NCI-H1436 (cell line): ENCODE data around the gene TFEB.

ENCODE experiments used
- DNase-seq: peaks from one replicate; lab custom pipeline; 2025; lab: John Stamatoyannopoulos, UW

The TFEB gene

GRCh38 chr6:41674231-41675000 is 61.0 kb downstream of the TFEB start:
- DNase-seq = no peak

DNA sequence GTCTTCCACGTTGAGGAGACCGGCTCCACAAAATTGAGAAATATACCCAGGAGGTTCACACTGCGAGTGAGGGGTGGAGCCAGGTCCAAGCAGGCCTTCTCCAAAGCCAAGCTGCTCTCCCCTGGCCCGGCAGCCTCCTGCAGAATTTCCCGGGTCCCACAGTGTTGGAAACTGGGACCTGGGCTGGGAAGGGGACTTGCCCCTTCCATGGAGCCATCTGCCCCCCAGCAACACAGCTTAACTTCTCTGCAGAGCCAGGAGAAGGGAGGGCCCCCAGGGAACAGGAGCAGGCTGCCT is 61.8 kb downstream of the TFEB start:
- DNase-seq = no peak

GRCh38 chr6:41672816-41673703 is 62.3 kb downstream of the TFEB start:
- DNase-seq = no peak

DNA sequence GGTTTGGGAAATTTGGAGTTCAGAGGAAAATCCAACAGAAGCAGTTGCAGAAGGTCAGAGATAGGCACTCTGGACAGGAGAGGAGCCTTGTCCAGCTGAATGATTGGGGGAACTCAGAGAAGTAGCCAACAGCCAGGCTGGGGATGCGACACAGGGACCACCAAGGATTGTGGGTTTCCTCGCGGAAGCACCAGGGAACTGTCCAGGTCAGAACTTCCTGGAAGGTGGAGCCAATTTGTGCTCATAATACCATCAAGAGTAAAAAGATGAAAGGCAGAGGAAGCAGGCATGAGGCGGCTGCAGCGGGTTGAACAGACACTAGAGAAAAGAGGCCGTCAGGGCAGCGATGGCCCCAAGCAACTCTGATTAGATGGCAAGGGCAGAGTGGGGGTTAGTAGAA is 63.4 kb downstream of the TFEB start:
- DNase-seq = no peak

GRCh38 chr6:41671376-41671775 is 64.0 kb downstream of the TFEB start:
- no peak for DNase-seq

DNA sequence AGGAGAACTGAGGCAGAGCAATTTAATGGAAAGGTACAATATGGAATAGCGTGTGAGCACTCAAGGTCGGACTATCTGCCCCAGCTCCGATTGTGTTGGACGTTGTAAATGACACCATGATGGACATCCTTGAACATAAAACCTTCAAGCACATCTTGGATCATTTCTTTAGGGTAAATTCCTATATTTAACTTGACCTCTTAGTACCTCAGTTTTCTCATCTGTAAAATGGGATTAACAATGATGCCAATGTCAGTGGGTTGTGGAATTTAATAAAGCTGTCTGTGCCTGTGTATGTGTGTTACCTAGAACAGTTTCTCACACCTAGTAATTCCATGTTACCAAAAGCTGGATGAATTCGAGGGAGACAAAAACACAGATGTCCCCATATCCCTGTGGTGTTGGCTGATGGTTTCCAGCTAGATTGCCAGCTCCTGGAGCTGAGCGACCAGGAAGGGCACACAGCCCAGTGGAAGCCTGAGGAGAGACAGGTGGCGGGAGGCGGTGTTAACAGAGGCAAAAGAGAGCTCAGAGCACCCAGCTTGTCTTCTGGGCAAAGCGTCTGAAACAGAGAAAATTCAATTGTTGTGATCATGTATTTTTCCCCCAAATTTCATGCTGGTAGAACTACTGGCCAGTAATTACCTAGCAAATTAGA is 64.6 kb downstream of the TFEB start:
- no peak for DNase-seq

DNA sequence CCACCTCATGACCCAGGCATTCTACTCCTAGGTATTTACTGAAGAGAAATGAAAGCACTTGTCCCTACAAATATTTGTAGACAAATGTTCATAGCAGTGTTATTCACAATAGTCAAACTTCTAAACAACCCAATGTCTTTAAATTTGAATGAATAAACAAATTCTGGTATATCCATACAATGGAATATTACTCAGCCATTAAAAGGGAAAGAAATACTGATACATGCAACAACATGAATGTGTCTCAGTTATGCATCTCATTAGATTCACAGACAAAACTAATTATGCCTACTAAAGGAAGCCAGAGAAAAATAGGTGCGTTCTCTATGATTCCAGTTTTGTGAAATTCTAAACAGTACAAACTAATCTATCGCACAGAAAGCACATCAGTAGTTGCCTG is 66.4 kb downstream of the TFEB start:
- no peak for DNase-seq

DNA sequence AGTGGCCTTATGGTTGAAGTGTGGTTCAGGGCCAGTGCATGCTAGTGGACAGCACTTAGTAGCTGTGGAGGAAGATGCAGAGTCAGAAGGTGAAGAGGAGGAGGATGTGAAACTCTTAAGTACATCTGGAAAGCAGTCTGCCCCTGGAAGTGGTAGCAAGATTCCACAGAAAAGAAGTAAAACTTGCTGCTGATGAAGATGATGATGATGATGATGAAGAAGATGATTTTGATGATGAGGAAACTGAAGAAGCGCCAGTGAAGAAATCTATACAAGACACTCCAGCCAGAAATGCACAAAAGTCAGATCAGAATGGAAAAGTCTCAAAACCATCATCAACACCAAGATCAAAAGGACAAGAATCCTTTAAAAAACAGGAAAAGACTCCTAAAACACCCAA is 68.2 kb downstream of the TFEB start:
- DNase-seq = no peak

GRCh38 chr6:41664271-41664670 is 71.1 kb downstream of the TFEB start:
- DNase-seq = no peak

DNA sequence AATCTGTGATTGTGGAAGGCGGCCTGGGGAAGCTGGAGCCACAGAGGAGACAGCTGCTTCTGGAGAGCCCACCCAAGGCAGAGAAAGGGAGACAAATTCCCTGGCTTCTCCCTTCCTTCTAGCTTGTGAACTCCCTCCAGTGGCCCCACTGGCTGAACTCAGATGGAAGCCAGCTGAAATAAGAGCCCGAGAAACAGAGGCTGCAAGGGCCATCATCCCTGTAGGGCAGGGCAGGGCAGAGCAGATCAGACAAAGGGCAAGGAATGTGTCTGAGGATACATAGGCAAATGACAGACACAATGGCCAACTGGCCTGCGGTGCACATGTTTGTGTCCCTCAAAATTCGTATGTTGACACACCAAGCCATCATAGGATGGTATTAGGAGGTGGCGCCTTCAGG is 71.8 kb downstream of the TFEB start:
- DNase-seq = no peak

- DNase-seq = no peak
Observed at GRCh38 chr6:41659935-41660334, 75.5 kb downstream of the TFEB start.

DNA sequence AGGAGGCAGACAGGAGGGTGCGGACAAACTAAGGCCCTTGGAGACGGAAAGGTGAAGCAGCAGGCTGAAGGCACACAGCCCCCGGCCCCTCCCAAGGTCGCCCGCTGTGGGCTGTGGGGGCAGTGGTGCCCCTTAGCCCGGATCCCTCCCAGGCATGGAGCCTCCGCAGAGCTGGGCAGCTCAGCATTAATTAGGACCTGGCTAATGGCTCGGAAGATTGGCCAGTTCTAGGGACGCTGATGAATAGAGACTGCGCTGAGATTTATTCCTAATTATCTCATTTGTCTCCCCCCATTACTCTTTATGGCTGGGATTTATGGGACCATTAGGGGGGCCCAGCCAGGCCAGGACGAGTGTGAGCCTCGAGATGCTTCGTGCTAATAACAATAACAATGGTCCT is 76.8 kb downstream of the TFEB start:
- DNase-seq = no peak

DNA sequence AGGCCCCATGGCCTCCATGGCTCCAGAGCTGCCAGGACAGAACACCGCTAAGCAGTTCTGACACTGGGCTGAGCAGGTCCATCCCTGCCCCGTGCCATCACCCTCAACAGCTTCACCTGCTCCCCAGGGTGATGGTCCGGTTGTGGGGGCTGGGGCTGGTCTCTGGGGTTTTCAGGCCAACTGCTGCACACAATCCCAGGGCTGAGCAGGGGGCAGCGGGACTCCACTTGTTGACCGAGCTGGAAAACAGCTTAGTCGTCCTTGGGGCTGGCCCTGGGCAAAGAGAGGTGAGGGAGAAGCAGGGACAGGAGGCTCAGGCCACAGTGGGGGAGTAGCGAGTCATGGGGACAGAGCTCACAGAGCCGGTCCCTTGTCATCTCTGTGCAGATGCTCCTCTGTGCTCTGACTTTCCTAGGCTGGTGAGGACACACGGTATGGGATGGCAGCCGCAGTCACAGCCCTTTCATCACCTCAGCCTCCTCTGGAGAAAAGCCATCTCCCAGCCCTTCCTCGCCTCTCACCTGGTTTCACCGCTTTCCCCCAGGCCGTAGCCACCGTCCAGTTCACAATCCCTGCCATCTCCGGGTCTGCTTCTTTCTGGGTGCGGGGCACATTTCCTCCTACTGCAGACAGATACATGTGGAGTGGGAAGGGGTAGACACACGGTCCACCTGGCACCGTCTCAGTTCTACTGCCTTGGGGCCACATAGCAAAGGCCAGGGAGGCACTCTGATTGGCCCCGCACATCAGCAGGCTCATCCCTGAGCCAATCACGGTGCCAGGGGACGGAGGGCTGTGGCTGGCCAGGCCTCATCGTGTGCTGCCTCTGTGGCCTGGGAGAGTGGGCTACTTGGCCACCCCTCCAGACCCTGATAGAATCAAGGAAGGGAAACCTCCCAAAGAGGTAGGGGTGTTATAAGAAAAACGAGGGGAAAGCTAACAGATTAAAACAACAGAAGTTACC is 78.0 kb downstream of the TFEB start:
- no peak for DNase-seq

- DNase-seq = no peak
Observed at GRCh38 chr6:41656002-41656691, 79.3 kb downstream of the TFEB start.

DNA sequence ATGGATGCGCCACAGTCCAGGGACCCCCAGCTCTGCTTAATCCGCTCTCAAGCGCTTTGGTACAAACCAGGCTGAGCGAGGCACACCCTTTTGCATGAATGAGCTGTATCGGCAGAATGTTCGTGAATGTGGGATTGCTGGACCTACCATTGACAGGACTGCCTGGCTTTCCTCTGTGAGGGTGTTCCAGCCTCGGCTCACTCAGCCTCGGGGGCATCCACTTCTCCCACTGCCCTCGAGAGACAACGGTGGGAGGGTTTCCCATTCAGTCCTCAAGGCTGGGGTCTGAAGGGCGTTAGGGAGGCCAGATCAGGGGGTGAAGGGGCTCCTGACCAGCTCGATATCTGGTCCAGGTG is 79.8 kb downstream of the TFEB start:
- DNase-seq = no peak

DNA sequence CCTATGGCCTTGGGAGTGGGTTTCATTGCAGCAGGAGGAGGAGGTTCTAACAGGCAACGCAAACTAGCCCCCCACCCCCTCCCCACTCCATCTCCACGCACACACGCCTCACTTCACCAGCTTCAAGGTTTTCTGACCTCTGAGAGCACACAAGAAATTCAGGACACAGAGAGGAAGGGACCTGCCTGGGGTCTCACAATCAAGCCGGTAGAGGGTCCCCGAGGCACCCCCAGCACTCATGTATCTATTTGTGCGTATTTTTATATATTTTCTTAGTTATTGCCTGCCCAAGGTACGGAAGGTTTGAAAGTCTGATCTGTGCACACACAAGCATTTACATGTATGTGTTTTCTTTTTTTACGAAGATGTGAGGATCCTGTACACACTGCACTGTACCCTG is 80.2 kb downstream of the TFEB start:
- DNase-seq = no peak

DNA sequence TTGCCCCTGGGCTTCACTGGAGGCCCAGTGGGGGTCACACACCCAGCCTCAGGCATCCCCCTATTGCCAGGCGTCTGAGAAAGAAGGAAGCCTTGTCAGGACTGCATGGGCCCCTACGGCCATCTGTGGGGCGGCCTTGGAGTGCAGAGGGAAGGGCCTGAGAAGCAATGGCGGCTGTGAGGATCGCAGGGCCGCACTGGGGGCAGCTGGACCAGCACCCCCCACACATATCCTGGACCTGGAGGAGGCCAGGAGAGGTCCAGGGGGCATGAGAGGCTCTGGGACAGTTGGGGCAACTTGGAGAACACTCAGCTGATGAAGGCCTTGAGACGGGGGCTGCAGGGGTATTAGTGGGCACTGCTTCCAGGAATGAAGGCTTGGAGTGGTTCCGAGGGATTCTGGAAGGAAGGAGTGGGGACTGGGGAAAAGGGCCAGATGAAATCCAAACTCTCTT is 80.7 kb downstream of the TFEB start:
- no peak for DNase-seq

DNA sequence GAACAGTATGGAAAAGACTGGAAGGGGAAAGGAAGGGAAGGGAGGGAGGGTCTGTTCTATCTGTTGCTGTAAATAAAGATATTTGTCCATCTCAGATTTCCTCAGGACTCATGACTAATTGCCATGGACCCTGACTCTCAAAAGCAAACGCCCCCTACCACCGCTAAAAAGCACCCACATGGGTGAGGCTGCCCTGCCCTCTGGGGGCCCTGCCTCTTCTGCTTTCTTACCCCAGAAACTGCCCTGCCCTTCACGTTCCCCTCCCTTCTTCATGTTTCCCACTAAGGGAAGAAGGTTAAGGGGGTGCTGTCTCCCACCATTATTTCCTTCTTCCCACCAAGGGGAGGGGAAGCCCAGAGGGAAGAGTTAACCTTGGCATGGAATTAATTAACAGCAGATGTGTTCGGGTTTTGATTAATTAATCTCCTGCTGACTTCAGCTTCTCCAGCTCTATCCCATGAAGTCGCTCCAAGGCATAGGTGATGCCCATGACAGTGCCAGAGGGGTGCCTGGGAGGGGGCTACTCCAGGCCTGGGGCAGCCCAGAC is 81.2 kb downstream of the TFEB start:
- DNase-seq = no peak

- no peak for DNase-seq
Observed at GRCh38 chr6:41653691-41654090, 81.7 kb downstream of the TFEB start.

GRCh38 chr6:41652866-41653652 is 82.3 kb downstream of the TFEB start:
- no peak for DNase-seq
